Activated CD4-positive, alpha-beta T cell treated with anti-CD3 and anti-CD28 coated beads, Interleukin-2, amount 10 ng/mL, durations not matched to agents 7 days and 5 days (primary cell): Measurements from ENCODE around the gene SEMA5B. TPM values are rescaled to one million over a fixed set of nuclear protein-coding genes. Genes with fewer than 3 reads are reported as not detected.

ENCODE experiments used
- CTCF ChIA-PET: fragments of 350-600 bp; sonication (Branson Sonifier 250); formaldehyde crosslinking; loops from one replicate; lab custom pipeline; 2021; ENCODE audit warnings: antibody characterized with exemption; lab: Charles Lee
- POLR2A ChIA-PET: fragments of 350-600 bp; sonication (Branson Sonifier 250); formaldehyde crosslinking; loops from one replicate; lab custom pipeline; 2021; ENCODE audit warnings: antibody characterized with exemption; lab: Charles Lee
- DNase-seq: peaks from one replicate; pipeline ENCODE4 v3.0.0-alpha.2; 2020
- H3K27ac Mint-ChIP-seq: one replicate; pipeline ENCODE4 v1.8.0; 2021; ENCODE audit warnings: mild to moderate bottlenecking, moderate library complexity, mixed read lengths
- H3K27me3 Mint-ChIP-seq: one replicate; pipeline ENCODE4 v1.8.0; 2021; ENCODE audit warnings: mixed read lengths
- H3K36me3 Mint-ChIP-seq: one replicate; pipeline ENCODE4 v1.8.0; 2021; ENCODE audit warnings: low read depth, mixed read lengths
- H3K4me1 Mint-ChIP-seq: one replicate; pipeline ENCODE4 v1.8.0; 2021; ENCODE audit warnings: mixed read lengths
- H3K4me3 Mint-ChIP-seq: one replicate; pipeline ENCODE4 v1.8.0; 2021; ENCODE audit warnings: mild to moderate bottlenecking, moderate library complexity, mixed read lengths
- H3K9me3 Mint-ChIP-seq: one replicate; pipeline ENCODE4 v1.8.0; 2021; ENCODE audit warnings: mixed read lengths
- total RNA-seq, 2 experiments: library from RNA; stranded (reverse); gene quantifications; one replicate each; pipeline ENCODE4 v1.2.3, GENCODE V29; 2021

SEMA5B gene
- total RNA-seq, 2 experiments from 2014 or later: not detected

DNA sequence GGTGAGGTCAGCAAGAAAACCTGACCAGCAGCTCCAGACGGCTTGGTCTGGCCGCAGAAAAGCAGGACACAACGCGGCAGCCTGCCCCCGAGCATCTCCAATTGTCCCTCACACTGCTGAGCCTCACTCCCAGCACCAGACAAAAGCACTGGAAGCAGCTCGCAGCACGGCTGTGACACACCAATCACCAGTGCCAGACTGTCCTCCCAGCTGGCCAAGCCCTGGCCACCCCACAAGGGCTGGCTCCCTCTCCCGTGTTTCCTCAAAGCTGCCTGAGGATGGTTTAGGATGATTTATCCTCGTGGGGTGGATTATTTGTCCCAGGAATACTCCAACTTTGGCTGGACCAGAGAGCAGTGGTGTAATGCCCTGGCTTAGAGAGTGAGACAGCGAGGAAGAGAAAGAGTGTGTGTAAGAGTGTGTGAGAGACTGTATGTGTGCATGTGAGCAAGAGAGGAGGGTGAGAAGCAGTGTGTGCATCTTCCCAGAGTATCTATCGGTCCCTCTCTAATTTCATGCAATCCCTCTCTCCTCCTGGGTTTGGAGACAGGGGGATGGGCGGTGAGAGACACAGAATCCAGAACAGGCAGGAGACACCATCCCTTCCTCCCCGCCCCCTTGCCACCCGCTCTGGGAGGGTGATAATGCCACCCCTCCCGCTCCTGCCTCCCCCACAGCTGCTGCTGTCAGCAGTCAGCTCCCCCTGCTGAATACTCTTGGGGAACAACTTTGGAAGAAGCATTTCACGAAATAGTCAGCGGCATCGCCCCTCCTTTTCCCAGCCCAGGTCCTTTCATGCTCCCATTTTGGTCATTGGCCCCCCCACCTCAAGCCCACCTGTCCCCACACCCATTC is 34.2 kb downstream of the SEMA5B start:
- DNase-seq: no peak
- ChIA-PET POLR2A (no interaction called here), CTCF (no interaction called here)
- H3K27ac Mint-ChIP-seq: no peak overlapping the region
- no peaks in the 10 kb centered on the region for H3K4me1 Mint-ChIP-seq
- H3K27me3 Mint-ChIP-seq: peaks cover 43% of the 10 kb centered on the region
- H3K36me3 Mint-ChIP-seq: no peaks in the 10 kb centered on the region
- no peak overlapping the region for H3K4me3 Mint-ChIP-seq
- no peaks in the 10 kb centered on the region for H3K9me3 Mint-ChIP-seq

DNA sequence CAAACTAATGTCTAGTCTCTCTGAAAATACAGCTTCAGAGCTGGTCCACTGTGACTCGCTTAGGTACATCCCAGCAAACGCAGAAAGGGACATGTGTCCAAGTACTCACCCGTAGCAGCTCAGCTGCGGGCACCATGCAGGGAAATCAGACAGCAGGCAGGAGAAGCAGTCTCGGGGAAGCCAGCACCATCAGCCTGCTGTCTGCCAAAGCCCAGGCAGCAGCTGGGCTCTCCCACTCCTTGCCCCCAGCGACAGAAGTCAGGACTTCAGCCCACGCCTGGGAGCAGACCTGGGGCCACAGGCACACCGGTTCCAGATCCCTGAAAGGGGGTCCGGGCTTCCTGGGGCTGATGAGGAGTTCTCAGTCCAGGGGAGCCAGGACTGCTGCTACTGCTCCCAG is 34.9 kb downstream of the SEMA5B start:
- H3K9me3 Mint-ChIP-seq: no peaks in the 10 kb centered on the region
- ChIA-PET CTCF (no interaction called here), POLR2A (no interaction called here)
- no peak for DNase-seq
- peaks cover 49% of the 10 kb centered on the region for H3K27me3 Mint-ChIP-seq
- no peak overlapping the region for H3K4me3 Mint-ChIP-seq
- H3K4me1 Mint-ChIP-seq: no peaks in the 10 kb centered on the region
- no peaks in the 10 kb centered on the region for H3K36me3 Mint-ChIP-seq
- no peak overlapping the region for H3K27ac Mint-ChIP-seq

DNA sequence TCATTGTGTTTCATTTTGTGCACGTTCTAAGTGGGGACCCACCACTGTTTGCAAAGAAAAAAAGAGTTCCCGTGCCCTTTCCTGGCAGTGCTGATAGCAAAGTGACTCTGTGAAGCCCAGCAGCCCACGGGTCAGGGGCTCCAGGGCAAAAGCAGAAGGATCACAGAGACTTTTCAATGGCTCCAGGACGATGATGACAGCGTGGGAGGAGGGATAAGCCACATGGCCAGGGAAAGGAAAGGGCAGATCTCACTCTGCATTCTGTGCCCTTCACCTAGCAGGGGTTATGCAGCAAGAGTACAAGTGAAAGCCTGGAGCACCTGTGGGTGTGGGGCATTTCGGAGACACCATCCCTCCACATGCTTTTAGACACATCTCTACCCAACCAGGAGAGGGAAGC is 35.4 kb downstream of the SEMA5B start:
- peaks cover 53% of the 10 kb centered on the region for H3K27me3 Mint-ChIP-seq
- no peaks in the 10 kb centered on the region for H3K4me1 Mint-ChIP-seq
- DNase-seq: no peak
- ChIA-PET POLR2A (no interaction called here), CTCF (no interaction called here)
- no peak overlapping the region for H3K27ac Mint-ChIP-seq
- H3K9me3 Mint-ChIP-seq: no peaks in the 10 kb centered on the region
- no peaks in the 10 kb centered on the region for H3K36me3 Mint-ChIP-seq
- H3K4me3 Mint-ChIP-seq: no peak overlapping the region

DNA sequence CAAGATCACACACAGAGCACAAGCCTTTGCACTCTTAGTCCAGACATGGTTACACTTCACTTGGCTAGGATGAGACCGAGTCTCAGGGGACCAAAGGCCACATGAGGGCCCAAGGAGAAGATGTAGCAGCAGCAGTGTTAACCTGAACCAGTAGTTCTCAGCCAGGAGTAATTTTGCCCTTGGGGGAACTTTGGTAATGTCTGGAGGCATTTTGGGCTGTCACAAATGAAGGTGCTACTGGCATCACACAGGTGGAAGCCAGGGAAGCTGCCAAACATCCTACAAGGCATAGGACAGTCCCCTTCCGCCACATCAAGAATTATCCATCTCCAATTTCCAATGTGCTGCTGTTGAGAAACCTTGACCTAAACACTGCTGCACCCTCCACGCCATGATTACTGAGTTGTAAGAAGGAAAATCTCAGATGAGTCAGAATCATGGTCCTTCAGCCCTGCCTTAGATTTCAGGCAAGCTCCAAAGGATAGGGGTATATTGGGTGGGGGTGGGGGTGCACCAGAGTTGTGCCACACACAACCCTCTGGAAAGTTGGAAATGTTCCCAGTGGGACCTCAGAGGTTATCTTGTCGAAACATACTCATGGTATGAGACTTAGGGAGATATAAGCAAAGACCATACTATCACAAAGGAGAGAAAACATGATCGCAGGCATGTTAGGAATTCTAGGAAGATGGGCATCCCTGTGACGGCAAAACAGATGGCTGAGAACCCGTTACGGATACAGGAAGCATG is 36.2 kb downstream of the SEMA5B start:
- no peak overlapping the region for H3K4me3 Mint-ChIP-seq
- peaks cover 56% of the 10 kb centered on the region for H3K27me3 Mint-ChIP-seq
- H3K36me3 Mint-ChIP-seq: no peaks in the 10 kb centered on the region
- ChIA-PET POLR2A (no interaction called here), CTCF (no interaction called here)
- no peak for DNase-seq
- H3K27ac Mint-ChIP-seq: no peak overlapping the region
- H3K4me1 Mint-ChIP-seq: no peaks in the 10 kb centered on the region
- H3K9me3 Mint-ChIP-seq: no peaks in the 10 kb centered on the region

DNA sequence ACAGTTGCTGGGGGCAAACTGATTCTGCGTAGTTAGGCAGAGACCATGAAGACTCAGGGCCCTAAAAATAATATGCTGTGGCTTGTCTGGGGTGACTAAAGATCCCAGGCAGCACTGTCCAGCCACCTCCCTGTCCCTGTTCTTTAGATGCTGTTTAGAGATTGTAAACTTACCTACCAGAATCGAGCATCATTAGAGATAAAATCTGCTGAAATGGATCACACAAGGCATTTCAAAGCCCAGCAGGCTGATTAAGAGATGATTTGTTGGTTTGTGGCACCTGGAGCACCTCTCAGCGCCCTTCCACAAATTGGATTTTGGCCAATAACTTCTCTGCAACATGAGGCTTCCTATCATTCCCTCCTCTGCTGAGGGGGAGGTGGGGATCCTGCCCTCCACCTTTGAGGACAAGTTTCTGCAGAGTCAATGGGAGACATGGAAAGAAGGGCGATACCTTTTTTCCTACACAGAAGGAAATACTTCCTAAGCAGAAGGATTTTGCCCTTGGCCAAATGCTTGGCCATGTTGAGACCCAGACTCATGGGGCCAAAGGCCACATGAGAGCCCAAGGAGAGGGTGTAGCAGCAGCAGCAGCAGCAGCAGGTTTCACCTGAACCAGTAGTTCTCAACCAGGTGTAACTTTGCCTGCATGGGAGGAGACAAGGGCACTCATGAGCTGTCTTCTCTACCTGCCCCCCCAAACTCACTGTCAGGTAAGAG is 37.5 kb downstream of the SEMA5B start:
- peaks cover 65% of the 10 kb centered on the region for H3K27me3 Mint-ChIP-seq

DNA sequence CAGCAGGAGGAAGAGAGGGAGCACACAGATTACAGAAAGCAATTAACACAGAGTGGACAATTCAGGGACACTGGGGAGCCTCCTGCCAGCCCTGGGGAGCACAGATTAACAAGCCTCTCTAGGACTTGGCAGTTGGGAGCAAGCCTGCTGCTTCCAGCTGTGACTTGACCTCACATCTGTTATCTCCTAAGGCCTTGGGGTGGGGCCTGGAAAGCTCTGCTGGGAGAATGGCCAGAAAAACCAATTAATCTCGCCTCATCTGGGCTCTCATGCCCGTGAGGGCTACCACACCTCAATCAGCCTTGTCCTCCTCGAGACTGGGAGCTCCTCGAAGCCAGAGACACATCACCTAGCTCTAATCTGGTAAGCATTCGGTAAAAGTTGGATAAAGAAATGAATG is 39.1 kb downstream of the SEMA5B start:
- Mint-ChIP-seq H3K4me3 (no peak overlapping the region), H3K27ac (no peak overlapping the region), H3K9me3 (no peaks in the 10 kb centered on the region), H3K4me1 (no peaks in the 10 kb centered on the region), H3K36me3 (no peaks in the 10 kb centered on the region), H3K27me3 (peaks cover 66% of the 10 kb centered on the region)
- ChIA-PET CTCF (no interaction called here), POLR2A (no interaction called here)
- DNase-seq: no peak

More for the DNA sequence above, 37.5 kb downstream of the SEMA5B start:
- Mint-ChIP-seq H3K4me3 (no peak overlapping the region), H3K36me3 (no peaks in the 10 kb centered on the region), H3K9me3 (no peaks in the 10 kb centered on the region), H3K4me1 (no peaks in the 10 kb centered on the region), H3K27ac (no peak overlapping the region)
- CTCF ChIA-PET: no interaction called here
- POLR2A ChIA-PET: no interaction called here
- no peak for DNase-seq

DNA sequence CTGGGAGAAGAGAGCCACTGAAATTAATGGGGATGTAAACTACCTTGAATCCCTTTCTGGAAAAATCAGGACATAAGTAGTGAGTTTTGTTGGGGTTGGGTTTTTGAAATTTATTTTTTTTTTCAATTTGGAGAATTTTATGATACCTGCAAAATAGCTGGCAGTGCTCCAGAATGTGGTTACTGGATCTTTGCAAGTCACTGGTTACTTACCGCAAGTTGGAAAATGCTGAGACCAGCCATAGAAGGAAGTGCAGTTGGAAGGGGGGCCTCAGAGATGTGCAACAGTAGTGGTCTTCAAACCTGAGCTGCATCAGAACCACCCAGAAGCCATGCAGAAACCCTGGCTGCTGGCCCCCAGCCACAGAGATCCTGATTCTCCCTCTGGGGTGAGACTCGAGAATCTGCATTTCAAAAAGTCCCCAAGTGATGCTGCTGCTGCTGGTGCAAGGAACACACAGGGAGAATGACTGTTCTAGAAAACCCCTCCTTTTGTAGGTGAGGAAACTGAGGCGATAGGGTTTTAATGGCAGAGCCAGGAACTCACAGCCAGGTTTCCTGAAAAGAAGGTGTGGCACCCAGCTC is 39.7 kb downstream of the SEMA5B start:
- H3K4me3 Mint-ChIP-seq: no peak overlapping the region
- H3K4me1 Mint-ChIP-seq: no peaks in the 10 kb centered on the region
- H3K9me3 Mint-ChIP-seq: no peaks in the 10 kb centered on the region
- H3K27me3 Mint-ChIP-seq: peaks cover 63% of the 10 kb centered on the region
- H3K36me3 Mint-ChIP-seq: no peaks in the 10 kb centered on the region
- ChIA-PET POLR2A (no interaction called here), CTCF (no interaction called here)
- no peak overlapping the region for H3K27ac Mint-ChIP-seq
- DNase-seq: no peak

DNA sequence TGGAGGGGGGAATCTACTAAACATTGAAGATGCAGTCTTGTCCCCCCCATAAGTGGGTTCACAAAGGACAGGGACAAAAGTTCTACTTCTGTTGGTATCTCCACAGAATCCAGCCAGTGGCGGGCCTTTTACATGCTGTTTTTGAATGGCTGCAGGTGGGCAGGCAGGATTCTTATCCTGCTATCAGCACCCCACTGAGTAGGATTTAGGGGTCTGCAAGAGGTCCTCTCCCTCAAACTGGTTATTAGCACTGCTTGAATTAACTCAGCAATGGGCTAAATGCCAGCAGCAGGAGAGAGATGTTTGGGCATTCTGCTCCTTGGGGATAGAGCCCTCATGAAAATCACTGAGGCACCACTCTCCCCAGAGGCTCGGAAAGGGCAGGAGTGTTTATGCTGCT is 40.3 kb downstream of the SEMA5B start:
- H3K27me3 Mint-ChIP-seq: peaks cover 61% of the 10 kb centered on the region
- CTCF ChIA-PET: interaction anchor here (1.1 kb wide), 1 partner anchor 31 kb away, joined by 3 read pairs; no protein-coding TSS in a partner anchor

DNA sequence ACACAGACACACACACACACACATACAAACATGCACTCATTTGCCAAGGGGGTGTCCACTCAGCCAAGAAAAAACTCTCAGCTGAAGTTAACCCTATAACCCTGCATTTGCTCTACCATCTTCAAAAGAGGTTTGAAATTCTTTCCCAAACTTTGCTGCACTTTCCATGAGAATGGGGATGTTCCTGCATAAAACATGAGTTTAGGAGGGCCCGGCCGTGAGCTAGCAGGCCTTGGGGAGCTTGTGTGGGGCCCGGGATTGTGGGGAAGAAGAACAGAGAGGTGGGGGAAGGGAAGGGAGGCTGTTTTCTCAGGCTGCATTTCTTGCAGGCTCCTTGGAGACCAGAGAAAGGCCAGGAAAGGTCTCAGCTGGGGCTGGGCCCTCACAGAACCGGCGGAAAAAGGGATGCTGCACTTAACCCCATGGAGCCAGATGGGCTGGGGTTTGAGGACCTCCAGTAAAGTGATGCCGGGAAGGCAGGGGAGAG is 40.8 kb downstream of the SEMA5B start:
- Mint-ChIP-seq H3K27me3 (peaks cover 56% of the 10 kb centered on the region), H3K4me1 (no peaks in the 10 kb centered on the region), H3K9me3 (no peaks in the 10 kb centered on the region), H3K27ac (no peak overlapping the region), H3K36me3 (no peaks in the 10 kb centered on the region), H3K4me3 (no peak overlapping the region)
- CTCF ChIA-PET: interaction anchor here (1.1 kb wide), 1 partner anchor 30 kb away, joined by 3 read pairs; no protein-coding TSS in a partner anchor
- POLR2A ChIA-PET: no interaction called here
- no peak for DNase-seq

More for the DNA sequence above, 40.3 kb downstream of the SEMA5B start:
- H3K36me3 Mint-ChIP-seq: no peaks in the 10 kb centered on the region
- no peak overlapping the region for H3K27ac Mint-ChIP-seq
- H3K4me1 Mint-ChIP-seq: no peaks in the 10 kb centered on the region
- no peak for DNase-seq
- H3K9me3 Mint-ChIP-seq: no peaks in the 10 kb centered on the region
- H3K4me3 Mint-ChIP-seq: no peak overlapping the region
- POLR2A ChIA-PET: no interaction called here

DNA sequence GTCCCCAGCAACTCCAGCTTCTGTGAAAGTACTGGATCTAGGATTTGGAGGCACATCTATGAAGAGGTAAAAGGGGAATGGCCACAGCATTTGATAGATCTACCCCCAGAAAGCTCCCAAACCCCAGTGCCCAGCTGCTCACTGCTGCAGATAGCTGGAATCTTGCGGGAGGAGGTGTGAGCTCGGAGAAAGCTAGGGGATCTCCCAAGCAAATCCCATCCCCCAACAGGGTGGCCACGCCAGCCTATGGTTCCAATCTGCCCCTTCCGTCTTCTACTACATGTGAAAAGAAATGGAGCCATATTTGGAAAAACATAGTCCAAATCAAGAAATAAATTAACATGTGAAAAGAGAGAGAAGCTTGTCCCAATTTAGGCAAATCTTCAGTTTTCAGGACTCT is 42.0 kb downstream of the SEMA5B start:
- Mint-ChIP-seq H3K36me3 (no peaks in the 10 kb centered on the region), H3K27ac (no peak overlapping the region), H3K9me3 (no peaks in the 10 kb centered on the region), H3K4me1 (no peaks in the 10 kb centered on the region), H3K27me3 (peaks cover 48% of the 10 kb centered on the region), H3K4me3 (no peak overlapping the region)
- CTCF ChIA-PET: no interaction called here
- no peak for DNase-seq
- POLR2A ChIA-PET: no interaction called here

DNA sequence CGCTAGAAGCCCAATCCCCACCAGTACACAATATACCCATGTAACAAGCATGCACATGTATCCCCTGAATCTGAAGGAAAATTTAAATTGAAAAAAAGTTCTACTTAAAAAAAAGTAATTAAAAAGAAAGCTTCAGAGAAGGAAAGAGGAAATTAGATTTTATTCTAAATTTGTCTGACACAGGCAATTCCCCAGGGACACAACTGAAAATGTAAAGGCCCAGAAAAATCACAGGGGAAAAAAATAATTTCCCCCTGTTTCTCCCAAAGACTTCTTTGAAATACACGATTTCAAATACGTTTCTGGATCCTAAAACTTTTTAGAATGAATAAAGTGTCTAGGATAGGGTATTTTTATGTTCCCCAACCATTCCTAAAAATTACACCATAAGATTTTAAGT is 42.9 kb downstream of the SEMA5B start:
- H3K27me3 Mint-ChIP-seq: peaks cover 40% of the 10 kb centered on the region
- ChIA-PET POLR2A (no interaction called here), CTCF (no interaction called here)
- H3K4me1 Mint-ChIP-seq: no peaks in the 10 kb centered on the region
- H3K4me3 Mint-ChIP-seq: no peak overlapping the region
- no peak for DNase-seq
- H3K9me3 Mint-ChIP-seq: no peaks in the 10 kb centered on the region
- no peak overlapping the region for H3K27ac Mint-ChIP-seq
- H3K36me3 Mint-ChIP-seq: no peaks in the 10 kb centered on the region

DNA sequence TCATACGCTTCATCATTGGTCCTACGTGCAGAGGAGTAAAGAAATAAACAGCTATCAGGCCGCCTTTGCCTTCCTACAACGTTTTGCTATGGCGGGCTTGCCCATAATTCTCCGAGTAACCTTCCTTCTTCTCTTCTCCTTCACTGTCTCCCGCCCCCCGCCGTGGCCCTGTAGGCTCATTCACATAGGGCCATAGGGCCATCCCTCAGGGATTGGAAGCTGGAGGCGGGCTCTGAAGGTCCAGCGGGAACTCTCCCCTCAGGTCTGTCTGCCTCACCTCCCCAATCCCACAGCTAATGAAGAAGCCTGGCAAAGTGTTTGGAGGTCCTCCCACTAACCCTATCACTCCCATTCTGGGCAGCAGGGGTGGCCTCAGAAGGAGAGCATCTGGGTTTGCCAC is 43.6 kb downstream of the SEMA5B start:
- CTCF ChIA-PET: no interaction called here
- Mint-ChIP-seq H3K27me3 (peaks cover 36% of the 10 kb centered on the region), H3K27ac (no peak overlapping the region), H3K9me3 (no peaks in the 10 kb centered on the region), H3K4me1 (peaks cover 4% of the 10 kb centered on the region), H3K4me3 (no peak overlapping the region), H3K36me3 (no peaks in the 10 kb centered on the region)
- DNase-seq: no peak
- POLR2A ChIA-PET: no interaction called here
